NB4 (cell line): ENCODE results near the gene TYRP1.

Source experiments
- CTCF ChIP-seq: IDR thresholded peaks from one replicate; pipeline ENCODE4 v1.5.1; 2012; ENCODE audit warnings: low read depth, low read length
- POLR2A ChIP-seq: IDR thresholded peaks from 2 replicates; pipeline ENCODE4 v1.6.1; 2011; ENCODE audit warnings: mild to moderate bottlenecking; ENCODE audit not compliant: insufficient read length; ENCODE audit errors: extremely low read depth

GRCh38 chr9:12735665-12736064 is 42.5 kb downstream of the TYRP1 start:
- TF ChIP-seq POLR2A: no peak
- no peak for TF ChIP-seq CTCF
